Retina (tissue), 1 donor: ENCODE measurements around the gene SMARCAL1.

Experiments
- DNase-seq: peaks from one replicate; pipeline ENCODE4 v3.0.0-alpha.2; 2016

SMARCAL1 gene

DNA sequence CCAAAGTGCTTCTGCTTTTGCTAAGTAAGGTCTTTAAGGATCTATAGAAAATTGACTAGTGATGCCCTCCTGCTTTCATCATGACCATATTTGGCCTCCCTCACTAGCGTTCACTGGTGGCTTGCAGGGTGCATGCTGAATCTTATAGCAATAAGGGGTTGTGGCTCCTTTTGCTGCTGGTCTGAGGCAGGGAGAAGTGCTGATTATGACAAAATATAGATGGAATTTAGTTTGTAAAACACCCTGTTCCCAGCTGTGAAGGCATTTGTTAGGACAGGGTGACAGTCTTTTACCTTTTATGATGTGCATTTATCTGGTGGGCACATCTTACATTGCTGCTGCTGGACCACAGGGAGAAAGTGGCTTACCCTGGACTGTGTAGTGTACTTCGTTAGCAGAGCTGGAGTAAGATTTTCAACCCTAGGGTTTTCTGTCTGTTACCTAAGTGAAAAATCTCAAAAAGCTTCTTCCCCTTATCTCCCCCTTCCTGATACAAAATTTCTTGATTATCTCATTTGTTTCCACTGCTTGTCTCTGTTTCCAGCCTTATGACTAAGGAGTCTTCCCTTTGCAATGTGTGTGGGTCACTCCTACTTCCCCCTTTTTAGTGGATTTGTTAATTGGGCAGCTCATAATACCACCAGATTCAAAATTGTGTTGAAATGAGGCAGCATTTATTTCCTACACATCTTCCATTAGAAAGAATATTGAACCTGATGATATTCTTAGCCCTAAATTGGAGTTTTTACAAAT is 65.2 kb downstream of the SMARCAL1 start:
- DNase-seq, result no peak

DNA sequence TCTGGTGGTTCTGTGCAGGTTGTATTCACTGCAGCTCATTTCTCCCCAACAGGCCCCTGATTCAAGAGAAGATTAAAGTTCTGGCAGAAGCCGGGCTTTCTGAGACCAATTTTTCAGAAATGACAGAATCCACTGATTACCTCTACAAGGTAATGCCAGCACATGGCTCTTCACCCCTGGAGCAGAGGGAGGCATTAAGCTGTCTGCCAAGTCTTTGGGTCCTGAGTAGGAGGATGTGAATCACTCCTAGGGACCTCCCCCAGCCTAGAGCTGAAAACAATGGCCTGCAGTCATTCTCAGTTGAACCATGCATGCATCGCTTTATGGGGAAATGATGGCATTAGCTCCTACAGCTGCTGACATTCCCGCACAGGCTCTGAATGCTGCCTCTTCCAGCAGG is 65.9 kb downstream of the SMARCAL1 start:
- peak; percentile 13 for DNase-seq

DNA sequence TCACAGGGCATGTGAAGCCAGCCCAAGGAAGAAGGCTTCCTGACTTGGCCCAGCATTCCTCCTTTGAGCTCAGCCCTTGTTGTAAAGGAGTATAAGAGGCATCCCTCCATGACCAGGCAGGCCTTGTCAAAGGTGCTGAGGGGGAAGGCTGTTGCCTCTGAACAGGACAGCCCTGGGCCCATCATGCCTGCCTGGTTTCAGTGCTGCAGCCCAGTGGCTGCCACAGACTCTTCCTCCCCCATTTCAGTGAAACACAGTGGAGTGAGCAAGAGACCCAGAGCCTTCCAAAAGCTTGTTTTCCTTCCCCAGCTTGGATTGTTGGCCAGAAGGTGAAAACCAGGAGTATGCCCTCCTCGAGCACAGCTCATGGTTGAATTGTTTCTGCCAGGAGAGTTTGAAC is 66.5 kb downstream of the SMARCAL1 start:
- no peak for DNase-seq

DNA sequence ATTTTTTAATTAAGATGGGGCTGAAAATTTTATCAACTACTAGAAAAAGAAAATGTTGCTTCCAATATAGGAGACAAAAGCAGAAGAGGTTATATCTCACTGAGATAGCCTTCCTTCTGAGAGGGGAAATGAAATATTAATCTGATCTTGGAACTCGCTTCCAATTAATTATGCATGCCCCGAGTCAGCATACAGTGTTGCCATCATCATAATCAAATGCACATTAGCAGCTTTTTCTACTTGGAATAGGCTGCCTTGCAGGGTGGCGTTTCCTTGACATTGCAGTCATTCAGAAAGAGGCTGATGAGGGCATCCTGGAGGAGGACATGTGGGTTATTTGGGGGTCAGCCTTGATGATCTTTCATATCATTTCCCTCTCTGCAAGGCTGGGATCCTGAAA is 67.9 kb downstream of the SMARCAL1 start:
- no peak for DNase-seq

DNA sequence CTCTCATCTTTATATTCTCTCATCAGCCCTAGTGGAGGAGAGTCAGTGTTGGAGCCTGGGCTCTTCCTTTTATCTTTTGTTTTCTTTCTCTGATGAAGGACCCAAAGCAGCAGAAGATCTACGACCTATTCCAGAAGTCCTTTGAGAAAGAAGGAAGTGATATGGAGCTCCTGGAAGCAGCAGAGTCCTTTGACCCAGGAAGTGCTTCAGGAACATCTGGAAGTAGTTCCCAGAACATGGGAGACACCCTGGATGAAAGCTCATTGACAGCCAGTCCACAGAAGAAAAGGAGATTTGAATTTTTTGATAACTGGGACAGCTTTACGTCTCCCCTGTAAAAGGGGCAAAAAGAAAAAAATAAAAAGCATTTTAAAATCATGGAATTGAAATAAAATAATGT is 70.4 kb downstream of the SMARCAL1 start:
- no peak for DNase-seq

DNA sequence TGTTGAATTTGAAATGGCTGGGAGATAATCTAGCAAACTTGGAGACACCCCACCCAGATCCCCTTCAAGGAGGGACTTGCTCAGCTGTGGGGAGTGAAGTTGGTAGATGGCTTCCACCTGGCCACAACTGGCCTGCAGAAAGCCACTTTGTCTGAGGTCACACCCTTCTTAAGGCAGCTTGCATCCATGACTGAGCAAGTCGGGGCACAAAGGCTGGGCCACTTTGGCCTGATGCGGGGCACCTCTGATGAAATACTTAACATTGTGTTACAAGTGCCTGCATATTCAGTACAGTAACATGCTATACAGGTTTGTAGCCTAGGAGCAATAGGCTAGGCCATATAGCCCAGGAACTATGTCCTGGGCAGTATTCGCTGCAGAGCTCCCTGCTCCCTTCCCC is 73.0 kb downstream of the SMARCAL1 start:
- DNase-seq, result no peak

DNA sequence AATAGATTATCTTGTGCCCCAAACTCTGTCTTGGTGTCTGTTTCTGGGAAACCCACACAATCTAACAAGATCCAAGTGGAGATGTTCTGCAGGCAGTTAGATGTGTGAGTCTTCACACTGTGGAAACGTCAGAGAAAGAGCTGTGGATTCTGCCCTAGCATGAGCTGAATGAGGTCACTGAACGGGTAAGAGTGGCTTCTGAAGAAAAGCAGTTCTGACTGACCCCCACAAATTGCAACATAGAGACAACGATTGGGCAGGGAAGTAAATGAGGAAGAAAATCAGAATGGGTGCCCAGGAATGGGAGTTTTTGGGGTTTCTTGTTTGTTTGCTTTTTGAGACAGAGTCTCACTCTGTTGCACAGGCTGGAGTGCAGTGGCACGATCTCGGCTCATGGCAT is 73.5 kb downstream of the SMARCAL1 start:
- no peak for DNase-seq

DNA sequence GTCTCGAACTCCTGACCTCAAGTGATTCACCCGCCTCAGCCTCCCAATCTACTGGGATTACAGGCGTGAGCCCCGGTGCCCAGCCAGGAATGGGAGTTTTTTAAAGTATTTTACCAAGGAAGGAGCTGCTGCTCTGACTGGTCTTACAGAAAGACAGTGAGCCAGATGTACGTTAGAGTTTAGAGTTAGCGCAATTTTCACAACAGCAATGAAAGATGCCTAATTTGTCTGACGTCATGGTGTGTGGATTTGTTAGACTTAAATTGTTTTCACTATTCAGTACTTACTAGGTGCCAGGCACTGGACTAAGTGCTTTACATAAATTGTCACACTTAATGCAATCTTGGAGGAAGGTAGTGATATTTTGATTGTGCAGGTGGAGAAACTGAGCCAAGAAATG is 74.0 kb downstream of the SMARCAL1 start:
- no peak for DNase-seq

DNA sequence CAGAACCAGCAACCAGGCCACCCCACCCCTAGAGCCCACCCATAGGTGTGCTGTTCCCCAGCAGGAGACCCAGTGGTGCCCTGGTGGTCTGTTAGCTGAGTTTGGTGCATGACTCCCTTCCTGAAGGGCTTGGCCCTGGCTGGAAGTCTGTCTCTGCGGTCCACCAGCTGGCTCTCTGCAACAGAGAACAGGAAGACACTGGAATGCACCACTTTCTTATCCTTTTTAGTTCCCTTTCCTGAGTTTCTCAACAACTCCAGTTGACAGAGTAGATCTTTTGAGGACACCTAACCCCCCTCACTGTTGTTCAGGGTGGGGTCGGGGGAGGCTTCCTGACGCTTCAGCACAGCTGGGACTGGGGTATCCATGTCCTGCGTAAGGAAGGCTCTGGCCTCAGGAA is 74.4 kb downstream of the SMARCAL1 start:
- no peak for DNase-seq

DNA sequence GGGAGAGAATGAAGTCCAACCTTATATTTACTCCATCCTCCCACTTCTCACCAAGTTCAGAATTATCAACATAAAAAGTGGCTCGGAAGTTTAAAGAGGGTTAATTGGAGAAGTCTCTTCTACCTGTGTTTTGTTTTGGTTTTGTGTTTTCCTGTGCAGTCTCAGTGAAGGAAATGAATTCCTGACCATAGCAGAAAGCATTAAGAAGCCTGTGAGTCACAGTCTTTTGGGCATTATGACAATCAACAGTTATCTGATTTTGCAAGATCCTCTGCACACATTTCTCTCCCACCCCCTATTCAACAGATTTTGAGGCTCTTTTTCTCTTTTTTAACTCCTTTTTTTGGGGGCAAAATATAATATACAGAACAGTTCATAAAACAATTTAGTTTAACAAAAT is 77.8 kb downstream of the SMARCAL1 start:
- no peak for DNase-seq

DNA sequence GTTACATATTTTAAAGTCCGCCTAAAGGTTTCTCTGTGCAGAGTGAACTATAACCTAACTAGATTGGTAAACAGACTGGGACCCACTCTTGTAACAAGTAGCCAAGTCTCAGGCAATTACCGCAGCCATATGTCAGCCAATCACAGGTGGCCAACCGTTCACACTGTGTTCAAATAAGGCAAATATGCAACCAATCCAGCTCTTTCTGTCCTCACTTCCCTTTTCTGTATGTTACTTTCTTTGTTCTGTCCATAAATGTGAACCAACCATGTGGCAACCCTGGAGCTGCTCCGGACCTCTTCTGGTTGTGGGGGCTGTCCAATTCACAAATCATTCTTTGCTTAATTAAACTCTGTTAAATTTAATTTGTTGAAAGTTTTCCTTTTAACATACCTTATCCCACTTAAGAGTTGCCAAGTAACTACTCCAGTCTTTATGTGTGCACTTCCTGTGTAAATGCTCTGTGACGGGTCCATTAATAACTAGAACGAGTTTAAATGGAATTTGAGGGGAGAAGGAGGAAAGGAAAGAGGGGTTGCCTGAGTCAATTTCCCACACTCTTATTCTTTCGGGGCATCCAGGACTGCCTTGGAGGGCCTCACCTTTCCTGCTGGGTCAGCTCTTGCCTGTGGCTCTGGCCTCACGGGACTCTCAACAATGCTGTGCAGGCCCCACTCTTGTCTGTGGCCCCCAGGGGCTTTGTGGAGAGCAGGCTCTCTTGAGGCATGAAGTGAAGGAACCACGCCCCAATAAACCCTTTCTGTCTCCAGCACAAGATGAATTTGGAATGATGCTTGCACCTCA is 79.7 kb downstream of the SMARCAL1 start:
- no peak for DNase-seq

DNA sequence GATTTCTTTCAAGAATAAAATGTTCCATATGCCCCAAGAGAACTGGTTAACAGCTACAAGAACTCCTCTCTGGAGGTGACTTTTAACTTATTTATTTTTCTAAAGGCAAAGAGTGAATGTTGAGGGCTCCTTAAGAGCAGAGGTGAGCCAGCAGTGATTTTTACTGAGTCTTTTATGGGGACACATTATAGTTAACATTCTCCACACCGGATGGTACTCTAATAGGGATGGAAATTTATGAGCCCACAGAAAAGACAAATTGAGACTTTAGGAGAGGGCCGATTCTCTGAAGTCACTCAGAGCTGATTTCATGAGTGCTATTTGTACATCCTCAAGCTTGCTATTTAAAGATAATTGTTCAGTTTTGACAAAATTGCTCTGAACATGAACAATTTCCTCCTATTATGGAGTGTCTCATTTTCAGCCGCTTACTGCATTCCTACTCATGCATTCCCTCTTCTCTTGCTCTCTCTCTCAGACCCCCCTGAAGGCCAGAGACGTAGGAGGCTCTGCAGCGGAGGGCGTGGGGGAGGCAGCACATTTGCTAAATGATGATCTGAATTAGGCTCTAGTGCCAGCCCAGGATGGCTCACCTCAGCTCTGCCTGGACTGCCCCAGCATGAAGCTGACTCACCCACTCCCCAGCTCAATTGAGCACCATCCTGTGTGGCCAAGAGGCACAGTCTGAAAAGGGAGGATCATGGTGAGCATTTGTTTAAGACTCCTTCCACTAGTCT is 80.5 kb downstream of the SMARCAL1 start:
- DNase-seq, result no peak

DNA sequence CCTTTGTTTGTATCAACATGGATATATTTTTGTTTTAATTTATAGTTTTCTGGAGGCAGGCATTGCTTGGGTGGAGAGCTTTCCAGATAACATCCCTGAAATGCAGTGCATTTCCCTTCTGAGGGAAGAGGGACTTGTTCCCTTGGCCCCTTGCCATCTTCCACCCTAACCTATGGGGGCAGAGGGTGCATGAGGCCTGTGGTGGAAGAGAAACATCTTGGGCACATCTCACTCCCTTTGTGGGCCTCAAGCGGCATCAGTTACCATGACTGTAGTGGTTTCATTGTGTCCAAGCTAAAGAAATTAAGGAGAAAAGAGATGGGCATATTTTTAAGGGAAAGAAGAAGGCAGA is 81.0 kb downstream of the SMARCAL1 start:
- no peak for DNase-seq

DNA sequence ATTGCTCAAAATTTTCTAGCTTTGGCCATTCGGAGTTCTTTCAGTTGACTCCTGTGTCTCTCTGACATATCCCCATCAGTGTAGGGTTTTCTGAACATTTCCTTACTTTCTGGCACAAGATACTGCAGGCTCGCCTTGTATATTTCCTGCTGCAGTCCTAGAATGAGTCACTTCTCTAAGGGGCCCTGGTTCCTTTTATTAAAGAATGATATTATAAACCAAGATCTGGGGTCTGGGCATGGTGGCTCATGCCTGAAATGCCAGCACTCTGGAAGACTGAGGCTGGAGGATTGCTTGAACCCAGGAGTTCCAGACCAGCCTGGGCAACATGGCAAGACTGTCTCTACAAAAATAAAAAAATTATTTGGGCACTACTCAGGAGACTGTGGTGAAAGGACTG is 83.4 kb downstream of the SMARCAL1 start:
- DNase-seq, result no peak

DNA sequence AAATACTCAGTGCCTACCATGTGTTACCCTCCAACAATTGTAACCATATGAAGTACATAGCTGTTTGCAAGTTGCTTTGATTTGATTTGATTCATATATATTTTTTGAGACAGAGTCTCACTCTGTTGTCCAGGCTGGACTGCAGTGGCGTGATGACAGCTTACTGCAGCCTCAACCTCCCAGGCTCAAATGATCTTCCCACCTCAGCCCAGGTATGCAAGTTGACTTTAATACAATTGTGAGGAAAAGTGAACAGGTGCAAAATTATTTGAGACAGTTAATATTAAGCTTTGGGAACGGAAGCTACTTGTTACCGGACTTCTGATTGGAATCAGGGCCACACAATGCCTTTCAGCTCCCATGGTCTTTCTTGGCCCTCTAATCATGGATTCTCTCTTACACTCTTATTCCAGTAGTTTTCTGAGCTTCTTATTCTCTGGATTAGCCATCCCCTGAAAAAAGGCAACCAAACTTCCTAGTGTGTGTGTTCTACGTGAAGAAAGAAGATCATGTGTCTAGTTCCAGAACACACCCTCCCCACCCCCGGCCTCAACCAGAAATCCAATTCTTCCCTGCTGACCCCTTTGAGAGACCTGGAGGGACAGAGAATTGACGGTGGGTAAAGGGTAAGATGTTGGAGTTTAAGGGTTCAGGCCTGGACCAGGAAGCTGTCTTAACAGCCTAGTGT is 85.2 kb downstream of the SMARCAL1 start:
- DNase-seq, result no peak

DNA sequence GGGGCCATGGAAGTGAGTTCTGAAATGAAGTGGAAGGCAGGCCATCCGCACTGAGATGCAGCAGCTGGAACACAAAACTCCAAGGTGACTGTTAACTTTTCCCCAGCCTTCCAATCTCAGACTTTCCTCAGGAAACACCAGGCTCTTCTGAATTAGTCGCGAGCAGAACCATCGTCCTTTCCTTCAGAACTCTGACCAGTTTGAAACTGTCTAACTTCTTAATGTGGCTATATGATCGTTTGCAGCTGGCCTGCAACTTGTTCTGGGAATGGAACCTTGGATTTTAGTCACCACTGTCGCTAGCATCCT is 85.7 kb downstream of the SMARCAL1 start:
- no peak for DNase-seq

DNA sequence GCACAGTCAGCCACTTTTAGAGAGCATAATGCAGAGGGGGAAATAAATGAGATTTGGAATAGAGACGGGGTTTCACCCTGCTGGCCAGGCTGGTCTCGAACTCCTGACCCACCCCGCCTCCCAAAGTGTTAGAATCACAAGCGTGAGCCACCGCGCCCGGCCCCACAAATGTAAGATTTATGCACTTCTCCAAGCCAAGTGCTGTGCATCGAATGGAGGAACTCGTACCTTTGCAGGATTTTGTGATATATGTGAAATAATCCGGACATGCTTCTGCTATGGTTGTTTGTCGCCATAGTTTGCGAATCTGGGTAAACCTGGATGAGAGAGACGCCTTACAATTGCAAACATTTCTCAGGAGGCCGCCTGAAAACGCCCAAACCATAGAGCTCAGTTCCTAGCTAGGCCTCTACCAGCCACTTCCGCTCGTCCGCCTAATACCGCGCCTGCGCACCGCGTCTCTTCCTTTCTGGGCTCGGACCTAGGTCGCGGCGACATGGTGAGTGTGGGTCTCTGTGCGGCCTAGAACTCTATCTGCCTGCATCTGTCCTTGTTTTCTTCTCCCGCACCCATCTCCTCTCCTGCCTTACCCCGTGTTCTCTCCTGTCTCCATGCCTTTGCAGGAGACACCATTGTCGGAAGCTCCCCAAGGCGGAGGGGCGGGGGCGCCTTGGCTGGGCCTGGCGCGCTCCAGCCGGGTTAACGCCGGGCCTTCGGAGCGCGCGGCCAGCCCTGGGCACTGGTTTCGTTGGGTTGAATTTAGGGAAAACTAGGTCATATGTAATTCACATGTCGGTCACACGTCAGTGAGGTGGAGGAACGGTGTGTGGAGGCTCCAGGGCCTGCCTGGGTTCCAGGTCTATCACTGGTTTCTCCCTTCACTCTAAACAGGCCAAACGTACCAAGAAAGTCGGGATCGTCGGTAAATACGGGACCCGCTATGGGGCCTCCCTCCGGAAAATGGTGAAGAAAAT is 86.4 kb downstream of the SMARCAL1 start, which contains the start of gene RPL37A:
RPL37A (plus strand) TSS at position 466 of the 974 bp plus-strand sequence; CDS start at position 497, 31 bp downstream.
- DNase-seq, result peak; percentile 98

DNA sequence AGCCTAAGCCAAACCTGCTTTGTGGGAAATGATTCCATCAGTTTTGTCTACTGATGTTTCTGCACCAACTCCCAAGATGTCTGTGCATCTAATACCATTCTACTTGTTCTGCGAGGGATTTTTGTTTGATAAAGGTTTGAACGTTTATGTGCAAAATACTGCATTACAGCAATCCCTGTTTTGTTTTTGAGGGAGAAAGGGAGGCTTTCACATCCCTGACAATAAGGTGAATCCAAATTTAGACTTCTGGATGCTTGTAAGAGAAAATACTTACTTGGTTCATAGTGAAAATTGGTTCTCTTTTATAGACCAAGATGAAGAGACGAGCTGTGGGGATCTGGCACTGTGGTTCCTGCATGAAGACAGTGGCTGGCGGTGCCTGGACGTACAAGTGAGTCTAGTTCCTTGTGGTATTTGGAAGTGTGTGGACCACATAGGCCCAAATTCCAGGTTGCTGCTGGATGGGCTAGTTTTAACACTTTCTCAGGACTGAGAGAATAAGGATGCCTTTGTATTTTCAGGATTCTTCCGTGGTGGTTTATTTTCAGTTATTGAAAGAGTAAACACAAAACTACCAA is 87.4 kb downstream of the SMARCAL1 start:
- no peak for DNase-seq

DNA sequence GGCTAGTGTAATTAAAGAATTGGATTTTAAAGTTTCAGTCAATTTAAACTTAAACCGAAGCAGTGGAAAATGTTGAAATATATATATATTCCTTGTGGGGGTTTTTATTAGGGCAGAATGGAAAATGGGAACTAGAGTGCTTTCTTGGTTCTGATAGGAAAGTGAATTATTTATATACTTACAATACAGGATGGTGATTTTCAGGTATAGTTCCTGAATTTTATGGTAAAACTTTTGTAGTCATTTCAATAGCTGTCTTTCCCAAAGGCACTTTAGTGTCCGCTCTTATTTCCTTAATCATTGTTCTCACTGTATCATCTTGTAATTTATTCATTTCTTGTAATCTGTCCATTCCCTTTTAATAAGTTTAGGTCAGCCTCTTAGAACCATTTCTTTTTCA is 88.3 kb downstream of the SMARCAL1 start:
- no peak for DNase-seq

DNA sequence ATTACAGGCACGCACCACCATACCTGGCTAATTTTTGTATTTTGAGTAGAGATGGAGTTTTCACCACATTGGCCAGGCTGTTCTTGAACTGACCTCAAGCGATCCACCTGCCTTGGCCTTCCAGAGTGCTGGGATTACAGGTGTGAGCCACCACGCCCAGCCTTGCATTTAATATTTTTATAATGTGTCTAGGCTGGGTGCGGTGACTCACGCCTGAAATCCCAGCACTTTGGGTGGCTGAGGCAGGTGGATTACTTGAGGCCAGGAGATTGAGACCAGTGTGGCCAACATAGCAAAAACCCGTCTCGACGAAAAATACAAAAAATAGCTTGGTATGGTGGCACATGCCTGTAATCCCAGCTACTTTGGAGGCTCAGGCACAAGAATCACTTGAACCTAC is 89.6 kb downstream of the SMARCAL1 start:
- DNase-seq, result no peak

DNA sequence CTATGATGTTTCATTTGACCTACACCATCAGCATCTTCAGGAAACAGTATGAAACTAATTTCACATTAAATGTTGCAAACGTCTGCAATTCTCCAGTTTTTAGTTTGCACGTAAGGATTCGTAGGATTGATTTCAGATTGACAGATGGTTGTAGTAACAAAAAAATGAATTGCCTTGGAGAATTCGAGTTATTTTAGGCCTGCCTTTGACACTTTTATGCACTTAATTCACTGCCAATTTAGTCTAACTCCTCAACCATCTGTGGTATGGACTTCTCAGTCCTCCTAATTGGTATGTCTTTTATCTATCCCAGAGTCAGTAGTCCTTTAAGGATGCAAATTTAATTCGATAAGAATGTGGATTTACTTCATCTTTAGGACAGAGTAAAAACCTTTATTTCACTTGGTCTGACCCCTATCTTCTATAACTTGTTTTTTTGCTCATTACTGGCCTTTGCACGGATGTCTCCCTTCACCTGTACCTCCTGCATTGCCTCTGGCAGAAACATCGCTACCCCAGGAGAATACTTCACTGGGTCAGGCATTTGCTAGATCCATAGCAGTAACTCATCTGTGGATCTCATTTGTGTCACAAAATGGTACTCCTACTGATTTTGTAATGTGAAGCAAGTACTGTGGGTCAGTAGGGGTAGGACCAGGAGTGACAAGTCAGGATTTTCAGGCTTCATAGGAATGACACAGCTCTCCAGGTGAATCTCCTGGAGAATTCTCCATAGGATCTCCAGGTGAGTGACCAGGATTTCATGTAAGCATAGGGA is 90.3 kb downstream of the SMARCAL1 start:
- DNase-seq, result no peak
